Measurements from ENCODE around the gene PCDHA7.
"Not testable (repeated sequence)": the region's sequence is repeated elsewhere in the genome, so short reads cannot be mapped to it uniquely, and the experiment has no call there.

PCDHA7 gene

GRCh38 chr5:140833993-140834392, at the start of gene PCDHA7:
TSS of gene PCDHA7 (plus strand) at chr5:140834269. CDS start at chr5:140834384, 115 bp downstream.
- Histone ChIP-seq H3K36me3 (ENCODE audit: control insufficient read depth, insufficient read depth, low read length, severe bottlenecking) (no peaks in the 10 kb centered on the region), H3K4me1 (ENCODE audit: control insufficient read depth, insufficient read depth, low read length) (no peaks in the 10 kb centered on the region), H3K4me3 (ENCODE audit: low read length) (peak within 1 kb of the TSS; percentile 71), H3K27me3 (replicated peaks; ENCODE audit: control insufficient read depth, insufficient read depth, low read length) (no peaks in the 10 kb centered on the region), H3K9me3 (ENCODE audit: control insufficient read depth, low read length) (peaks cover 7% of the 10 kb centered on the region), H3K9ac (ENCODE audit: low read length) (no peak within 1 kb of the TSS)
- DNase-seq (ENCODE audit: low read depth): peak; percentile 30

- H3K4me1 ChIP-seq (ENCODE audit: control insufficient read depth, insufficient read depth, low read length): no peaks in the 10 kb centered on the region
- no peak within 1 kb of the TSS for H3K4me3 ChIP-seq (ENCODE audit: low read length)
- H3K27me3 ChIP-seq (replicated peaks; ENCODE audit: control insufficient read depth, insufficient read depth, low read length): no peaks in the 10 kb centered on the region
- no peaks in the 10 kb centered on the region for H3K36me3 ChIP-seq (ENCODE audit: control insufficient read depth, insufficient read depth, low read length, severe bottlenecking)
- no peak within 1 kb of the TSS for H3K9ac ChIP-seq (ENCODE audit: low read length)
- H3K9me3 ChIP-seq (ENCODE audit: control insufficient read depth, low read length): peaks cover 77% of the 10 kb centered on the region
- DNase-seq (ENCODE audit: low read depth): no peak
These were observed 48.0 kb upstream of the PCDHA7 start, which contains the start of gene PCDHA1 for GRCh38 chr5:140785905-140786686. TSS of gene PCDHA1 (plus strand) at chr5:140786140.

- DNase-seq (ENCODE audit: low read depth); H3K4me1 ChIP-seq (ENCODE audit: control insufficient read depth, insufficient read depth, low read length); H3K4me3 ChIP-seq (ENCODE audit: low read length); H3K9ac ChIP-seq (ENCODE audit: low read length); H3K36me3 ChIP-seq (ENCODE audit: control insufficient read depth, insufficient read depth, low read length, severe bottlenecking); H3K27me3 ChIP-seq (replicated peaks; ENCODE audit: control insufficient read depth, insufficient read depth, low read length): not testable (repeated sequence)
- H3K9me3 ChIP-seq (ENCODE audit: control insufficient read depth, low read length): peaks cover 77% of the 10 kb centered on the region
These were observed 46.6 kb upstream of the PCDHA7 start for GRCh38 chr5:140787422-140787821.

GRCh38 chr5:140787849-140788504, 46.1 kb upstream of the PCDHA7 start:
- H3K4me3 ChIP-seq (ENCODE audit: low read length); H3K9ac ChIP-seq (ENCODE audit: low read length); H3K27me3 ChIP-seq (replicated peaks; ENCODE audit: control insufficient read depth, insufficient read depth, low read length); DNase-seq (ENCODE audit: low read depth); H3K36me3 ChIP-seq (ENCODE audit: control insufficient read depth, insufficient read depth, low read length, severe bottlenecking); H3K4me1 ChIP-seq (ENCODE audit: control insufficient read depth, insufficient read depth, low read length): not testable (repeated sequence)
- peaks cover 83% of the 10 kb centered on the region for H3K9me3 ChIP-seq (ENCODE audit: control insufficient read depth, low read length)

GRCh38 chr5:140791089-140791488, 43.0 kb upstream of the PCDHA7 start:
- Histone ChIP-seq H3K4me3 (ENCODE audit: low read length) (no peak overlapping the region), H3K27me3 (replicated peaks; ENCODE audit: control insufficient read depth, insufficient read depth, low read length) (no peaks in the 10 kb centered on the region), H3K9ac (ENCODE audit: low read length) (no peak overlapping the region), H3K9me3 (ENCODE audit: control insufficient read depth, low read length) (peaks cover 89% of the 10 kb centered on the region), H3K36me3 (ENCODE audit: control insufficient read depth, insufficient read depth, low read length, severe bottlenecking) (no peaks in the 10 kb centered on the region), H3K4me1 (ENCODE audit: control insufficient read depth, insufficient read depth, low read length) (no peaks in the 10 kb centered on the region)
- DNase-seq (ENCODE audit: low read depth): no peak

GRCh38 chr5:140794595-140795258, 39.3 kb upstream of the PCDHA7 start, which contains the start of gene PCDHA2:
TSS of gene PCDHA2 (plus strand) at chr5:140794852.
- DNase-seq (ENCODE audit: low read depth): peak; percentile 40
- Histone ChIP-seq H3K36me3 (ENCODE audit: control insufficient read depth, insufficient read depth, low read length, severe bottlenecking) (no peaks in the 10 kb centered on the region), H3K9me3 (ENCODE audit: control insufficient read depth, low read length) (peaks cover 60% of the 10 kb centered on the region), H3K9ac (ENCODE audit: low read length) (no peak within 1 kb of the TSS), H3K4me3 (ENCODE audit: low read length) (no peak within 1 kb of the TSS), H3K4me1 (ENCODE audit: control insufficient read depth, insufficient read depth, low read length) (no peaks in the 10 kb centered on the region), H3K27me3 (replicated peaks; ENCODE audit: control insufficient read depth, insufficient read depth, low read length) (no peaks in the 10 kb centered on the region)

GRCh38 chr5:140795259-140795641, 38.8 kb upstream of the PCDHA7 start:
- Histone ChIP-seq H3K4me1 (ENCODE audit: control insufficient read depth, insufficient read depth, low read length) (no peaks in the 10 kb centered on the region), H3K27me3 (replicated peaks; ENCODE audit: control insufficient read depth, insufficient read depth, low read length) (no peaks in the 10 kb centered on the region), H3K4me3 (ENCODE audit: low read length) (no peak overlapping the region), H3K36me3 (ENCODE audit: control insufficient read depth, insufficient read depth, low read length, severe bottlenecking) (no peaks in the 10 kb centered on the region), H3K9me3 (ENCODE audit: control insufficient read depth, low read length) (peaks cover 54% of the 10 kb centered on the region), H3K9ac (ENCODE audit: low read length) (no peak overlapping the region)
- peak; percentile 27 for DNase-seq (ENCODE audit: low read depth)

GRCh38 chr5:140796072-140796717, 37.9 kb upstream of the PCDHA7 start:
- not testable (repeated sequence) for H3K27me3 ChIP-seq (replicated peaks; ENCODE audit: control insufficient read depth, insufficient read depth, low read length); H3K36me3 ChIP-seq (ENCODE audit: control insufficient read depth, insufficient read depth, low read length, severe bottlenecking); H3K4me1 ChIP-seq (ENCODE audit: control insufficient read depth, insufficient read depth, low read length); DNase-seq (ENCODE audit: low read depth); H3K4me3 ChIP-seq (ENCODE audit: low read length); H3K9ac ChIP-seq (ENCODE audit: low read length)
- peaks cover 54% of the 10 kb centered on the region for H3K9me3 ChIP-seq (ENCODE audit: control insufficient read depth, low read length)

- Histone ChIP-seq H3K27me3 (replicated peaks; ENCODE audit: control insufficient read depth, insufficient read depth, low read length) (no peaks in the 10 kb centered on the region), H3K36me3 (ENCODE audit: control insufficient read depth, insufficient read depth, low read length, severe bottlenecking) (no peaks in the 10 kb centered on the region), H3K9ac (ENCODE audit: low read length) (no peak overlapping the region), H3K4me3 (ENCODE audit: low read length) (no peak overlapping the region), H3K4me1 (ENCODE audit: control insufficient read depth, insufficient read depth, low read length) (no peaks in the 10 kb centered on the region), H3K9me3 (ENCODE audit: control insufficient read depth, low read length) (peaks cover 56% of the 10 kb centered on the region)
- DNase-seq (ENCODE audit: low read depth): no peak
These were observed 37.4 kb upstream of the PCDHA7 start for GRCh38 chr5:140796718-140797095.

GRCh38 chr5:140800816-140801493, 33.1 kb upstream of the PCDHA7 start, which contains the start of gene PCDHA3:
TSS of gene PCDHA3 (plus strand) at chr5:140801057.
- DNase-seq (ENCODE audit: low read depth): peak; percentile 2
- no peaks in the 10 kb centered on the region for H3K36me3 ChIP-seq (ENCODE audit: control insufficient read depth, insufficient read depth, low read length, severe bottlenecking)
- H3K27me3 ChIP-seq (replicated peaks; ENCODE audit: control insufficient read depth, insufficient read depth, low read length): no peaks in the 10 kb centered on the region
- peak within 1 kb of the TSS; percentile 69 for H3K4me3 ChIP-seq (ENCODE audit: low read length)
- no peaks in the 10 kb centered on the region for H3K4me1 ChIP-seq (ENCODE audit: control insufficient read depth, insufficient read depth, low read length)
- H3K9me3 ChIP-seq (ENCODE audit: control insufficient read depth, low read length): peaks cover 33% of the 10 kb centered on the region
- no peak within 1 kb of the TSS for H3K9ac ChIP-seq (ENCODE audit: low read length)
